PC-9 (cell line): ENCODE results near the gene PRDM16.

Source experiments
- CTCF ChIP-seq: fragments of 200-600 bp; sonication (generic); conservative IDR thresholded peaks from 2 replicates; pipeline ENCODE4 v1.6.1; 2017; ENCODE audit warnings: mixed run types, antibody characterized with exemption, mild to moderate bottlenecking, moderate library complexity
- EZH2 ChIP-seq: fragments of 200-600 bp; sonication (generic); IDR thresholded peaks from 2 replicates; pipeline ENCODE4 v1.8.0; 2017; ENCODE audit warnings: antibody characterized with exemption, low read depth

- TF ChIP-seq CTCF (no peak), EZH2 (no peak)
These were observed 71.4 kb downstream of the PRDM16 start for GRCh38 chr1:3140437-3140836.
